ENCODE measurements around the gene PPP4R2.
A peak's percentile ranks its signal among the peaks of the same experiment; 100 is the strongest.
"Not testable (repeated sequence)": the region's sequence is repeated elsewhere in the genome, so short reads cannot be mapped to it uniquely, and the experiment has no call there.

Gene PPP4R2

GRCh38 chr3:72977060-72977808 is 19.4 kb upstream of the PPP4R2 start:
- peak; percentile 56 for DNase-seq

- no peak for DNase-seq
Measured at GRCh38 chr3:72982609-72983366, 13.8 kb upstream of the PPP4R2 start.

GRCh38 chr3:72985576-72985975 is 11.0 kb upstream of the PPP4R2 start:
- no peak for DNase-seq

- no peak for DNase-seq
Measured at GRCh38 chr3:72990701-72991395, 5.8 kb upstream of the PPP4R2 start.

- DNase-seq = no peak
Measured at GRCh38 chr3:72991522-72991921, 5.1 kb upstream of the PPP4R2 start.

GRCh38 chr3:72993391-72993790 is 3.2 kb upstream of the PPP4R2 start:
- DNase-seq = no peak

GRCh38 chr3:72995337-72995736 is 1.3 kb upstream of the PPP4R2 start:
- no peak for DNase-seq

GRCh38 chr3:72996121-72996472 is 514 bp upstream of the PPP4R2 start:
- DNase-seq = no peak

GRCh38 chr3:72997421-72997961 is 880 bp downstream of the PPP4R2 start:
- DNase-seq = peak; percentile 87

GRCh38 chr3:72998466-72998865 is 1.9 kb downstream of the PPP4R2 start:
- no peak for DNase-seq

- DNase-seq = no peak
Measured at GRCh38 chr3:72999951-73000350, 3.3 kb downstream of the PPP4R2 start.

GRCh38 chr3:73003050-73003449 is 6.4 kb downstream of the PPP4R2 start:
- DNase-seq = not testable (repeated sequence)

- DNase-seq = no peak
Measured at GRCh38 chr3:73004316-73004715, 7.7 kb downstream of the PPP4R2 start.

GRCh38 chr3:73007992-73008712 is 11.5 kb downstream of the PPP4R2 start:
- DNase-seq = no peak

- no peak for DNase-seq
Measured at GRCh38 chr3:73009008-73009407, 12.4 kb downstream of the PPP4R2 start.

GRCh38 chr3:73009750-73010149 is 13.1 kb downstream of the PPP4R2 start:
- no peak for DNase-seq

- DNase-seq = no peak
Measured at GRCh38 chr3:73010158-73010557, 13.5 kb downstream of the PPP4R2 start.

- DNase-seq = no peak
Measured at GRCh38 chr3:73018298-73018697, 21.7 kb downstream of the PPP4R2 start.

GRCh38 chr3:73018790-73019441 is 22.3 kb downstream of the PPP4R2 start:
- DNase-seq = no peak

- DNase-seq = no peak
Measured at GRCh38 chr3:73021301-73021835, 24.8 kb downstream of the PPP4R2 start.

GRCh38 chr3:73024836-73025235 is 28.2 kb downstream of the PPP4R2 start:
- DNase-seq = no peak

Measured in hematopoietic multipotent progenitor cell treated with erythropoietin and hydrocortisone succinate and interleukin-3 and kit ligand, for 6 days (in vitro differentiated cells).